ENCODE measurements around the gene LRP2BP.

DNA sequence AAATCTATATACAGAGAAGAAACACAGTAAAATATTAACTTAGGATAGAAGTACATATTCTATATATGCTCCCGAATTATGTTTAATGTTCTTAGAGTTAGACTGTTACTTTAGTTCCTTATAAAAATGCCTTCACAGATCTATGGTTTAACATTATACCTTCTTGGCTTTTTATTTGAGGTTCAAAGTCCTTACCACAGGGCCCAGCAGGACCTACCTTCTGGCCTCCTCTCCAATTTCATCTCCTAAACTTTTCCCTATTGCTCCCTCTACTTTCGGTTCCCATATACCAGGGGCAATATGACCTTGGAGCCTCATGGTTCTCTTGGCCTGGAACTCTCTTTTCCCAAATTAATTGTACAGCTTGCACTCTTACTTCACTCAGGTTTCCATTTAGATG lies 12.7 kb upstream of the LRP2BP start:
- TF ChIP-seq, protein P1, sequence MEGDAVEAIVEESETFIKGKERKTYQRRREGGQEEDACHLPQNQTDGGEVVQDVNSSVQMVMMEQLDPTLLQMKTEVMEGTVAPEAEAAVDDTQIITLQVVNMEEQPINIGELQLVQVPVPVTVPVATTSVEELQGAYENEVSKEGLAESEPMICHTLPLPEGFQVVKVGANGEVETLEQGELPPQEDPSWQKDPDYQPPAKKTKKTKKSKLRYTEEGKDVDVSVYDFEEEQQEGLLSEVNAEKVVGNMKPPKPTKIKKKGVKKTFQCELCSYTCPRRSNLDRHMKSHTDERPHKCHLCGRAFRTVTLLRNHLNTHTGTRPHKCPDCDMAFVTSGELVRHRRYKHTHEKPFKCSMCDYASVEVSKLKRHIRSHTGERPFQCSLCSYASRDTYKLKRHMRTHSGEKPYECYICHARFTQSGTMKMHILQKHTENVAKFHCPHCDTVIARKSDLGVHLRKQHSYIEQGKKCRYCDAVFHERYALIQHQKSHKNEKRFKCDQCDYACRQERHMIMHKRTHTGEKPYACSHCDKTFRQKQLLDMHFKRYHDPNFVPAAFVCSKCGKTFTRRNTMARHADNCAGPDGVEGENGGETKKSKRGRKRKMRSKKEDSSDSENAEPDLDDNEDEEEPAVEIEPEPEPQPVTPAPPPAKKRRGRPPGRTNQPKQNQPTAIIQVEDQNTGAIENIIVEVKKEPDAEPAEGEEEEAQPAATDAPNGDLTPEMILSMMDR (IDR thresholded peaks at IDR 0.05), result no peak
- TF ChIP-seq POLR2A (IDR thresholded peaks at IDR 0.05), result no peak
- TF ChIP-seq EP300 (IDR thresholded peaks at IDR 0.05), result no peak
